ENCODE data around the gene PKHD1.

PKHD1 gene

DNA sequence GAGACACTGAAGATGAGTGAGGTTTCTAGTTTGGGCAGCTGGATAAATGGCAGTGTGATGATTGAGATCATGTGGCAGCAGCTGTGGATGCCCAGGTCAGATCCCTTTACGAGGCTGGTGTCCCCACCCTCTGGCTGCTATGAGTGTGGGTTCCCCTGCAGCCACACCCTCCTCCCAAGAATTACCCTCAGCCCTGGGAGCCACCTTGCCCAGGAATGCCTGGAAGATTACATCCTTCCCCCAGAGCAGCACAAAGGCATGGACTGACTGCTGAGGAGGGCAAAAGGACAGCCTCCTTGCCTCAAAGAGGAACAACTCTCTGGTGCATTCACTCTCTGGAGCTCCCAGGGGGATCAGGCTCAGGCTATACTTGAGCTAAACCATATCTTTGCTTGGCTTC, 15.0 kb upstream of the PKHD1 start:
- DNase-seq, result no peak

DNA sequence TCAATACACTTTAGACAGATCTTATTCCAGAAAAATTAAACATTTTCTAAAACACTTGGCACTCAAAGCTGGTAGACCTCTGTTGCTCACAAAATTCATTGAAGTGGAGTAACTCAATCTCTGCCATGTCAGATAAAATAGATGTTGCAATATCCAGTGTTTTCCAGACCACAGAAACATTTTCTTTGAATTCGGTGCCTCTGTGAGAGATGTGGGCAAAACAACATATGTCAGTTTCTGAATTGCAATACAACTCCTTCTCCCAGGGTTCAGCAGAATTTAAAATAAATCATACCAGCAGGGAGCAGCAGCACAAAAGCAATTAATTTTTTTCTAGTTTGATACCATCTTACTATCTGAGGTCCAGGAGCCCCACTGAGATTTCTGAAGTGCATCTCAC, 11.3 kb upstream of the PKHD1 start:
- DNase-seq, result peak; percentile 1 to 2

- no peak for DNase-seq
These were observed 2.4 kb upstream of the PKHD1 start for GRCh38 chr6:52089758-52090348.

DNA sequence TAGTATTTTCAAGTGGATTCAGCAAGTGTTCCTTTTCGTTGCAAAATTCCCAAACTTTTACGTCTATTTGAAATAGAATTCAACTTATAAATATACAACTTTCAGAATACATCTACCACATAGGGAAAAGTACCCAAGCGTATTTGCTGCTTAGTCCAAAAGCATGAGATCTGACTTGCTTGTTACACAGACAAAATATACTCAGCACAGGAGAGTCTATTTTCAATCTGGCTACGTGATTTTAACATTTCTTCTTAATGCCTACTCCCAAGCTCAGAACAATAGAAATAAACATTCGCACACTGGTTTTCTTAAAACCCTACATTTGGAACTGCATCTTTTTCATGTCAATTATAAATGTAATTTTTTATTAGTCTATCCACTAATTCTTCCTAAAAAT, 672 bp downstream of the PKHD1 start:
- DNase-seq, result no peak

- DNase-seq, result no peak
These were observed 6.2 kb downstream of the PKHD1 start for GRCh38 chr6:52081237-52081636.

DNA sequence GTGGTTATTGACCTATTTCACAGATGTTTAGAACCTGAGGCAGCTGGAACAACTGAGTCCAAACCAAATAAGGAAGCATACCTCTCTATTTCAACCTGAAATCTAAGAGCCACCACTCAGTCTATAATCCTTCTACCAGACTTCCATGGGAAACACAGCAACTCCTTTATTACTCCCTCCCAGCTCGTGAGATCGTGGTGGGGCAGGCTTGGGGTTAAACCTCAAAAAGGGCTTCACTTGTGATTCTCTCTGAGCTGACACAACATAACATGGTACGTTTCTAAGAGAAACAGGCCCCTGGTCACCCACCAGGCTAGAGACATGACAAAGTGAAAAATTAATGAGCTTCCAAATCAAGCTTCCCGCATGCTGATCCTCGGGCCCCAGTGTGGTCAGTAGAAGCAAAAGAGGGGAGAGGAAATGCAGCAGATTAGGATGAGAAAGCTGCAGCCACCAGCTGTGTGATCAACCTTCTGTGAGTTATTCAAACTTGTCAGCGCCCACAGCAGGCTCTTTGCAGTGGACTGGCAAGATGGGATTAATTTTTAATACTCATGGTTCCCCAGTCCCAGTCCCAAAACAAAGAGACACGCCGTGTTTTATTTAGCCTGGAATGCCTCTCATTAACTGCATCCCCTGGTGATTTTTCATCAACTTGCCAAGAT, 9.3 kb downstream of the PKHD1 start:
- no peak for DNase-seq

GRCh38 chr6:52077180-52077884, 10.1 kb downstream of the PKHD1 start:
- no peak for DNase-seq

GRCh38 chr6:52076791-52077179, 10.6 kb downstream of the PKHD1 start:
- no peak for DNase-seq

- DNase-seq, result no peak
These were observed 12.7 kb downstream of the PKHD1 start for GRCh38 chr6:52074716-52075115.

DNA sequence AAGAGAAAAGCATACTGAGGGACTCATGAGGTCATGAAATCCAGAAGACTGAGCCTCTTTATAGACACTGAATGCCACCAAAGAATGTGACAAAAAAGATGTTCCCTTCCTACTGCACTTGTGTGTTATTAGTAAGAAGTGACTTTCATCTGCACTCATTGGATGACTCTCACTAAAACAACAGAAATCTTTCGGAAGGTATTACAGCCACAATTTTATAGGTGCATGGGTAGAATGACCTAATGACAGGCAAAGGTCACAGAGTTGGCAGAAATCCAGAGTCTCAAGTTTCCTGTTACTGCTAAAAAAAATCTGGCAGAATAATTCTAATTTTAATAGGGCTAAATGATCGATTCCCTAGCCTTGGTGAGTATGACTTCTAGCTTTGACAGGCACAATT, 13.3 kb downstream of the PKHD1 start:
- no peak for DNase-seq

DNA sequence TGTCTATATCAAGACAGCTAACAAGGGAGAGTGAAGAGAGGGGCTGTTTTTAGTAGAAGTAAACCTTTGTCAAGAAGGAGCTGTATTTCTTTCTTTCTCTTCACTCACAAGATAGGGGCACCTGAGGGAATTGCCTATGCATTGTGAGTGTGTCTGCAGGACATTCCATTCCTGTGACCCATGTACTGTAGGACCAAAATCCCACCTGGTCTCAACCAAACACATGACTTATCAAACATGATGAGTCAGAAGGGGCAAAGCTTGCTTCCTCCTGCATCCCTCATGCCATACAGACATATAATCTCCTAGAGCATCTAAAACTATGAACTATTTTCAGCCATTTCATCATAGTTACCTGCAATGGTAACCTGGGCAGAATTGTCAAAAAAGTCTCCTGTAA, 21.8 kb downstream of the PKHD1 start:
- DNase-seq, result no peak

GRCh38 chr6:52063584-52064344, 23.6 kb downstream of the PKHD1 start:
- peak; percentile 16 to 36 for DNase-seq

GRCh38 chr6:52061481-52061880, 25.9 kb downstream of the PKHD1 start:
- DNase-seq, result no peak

DNA sequence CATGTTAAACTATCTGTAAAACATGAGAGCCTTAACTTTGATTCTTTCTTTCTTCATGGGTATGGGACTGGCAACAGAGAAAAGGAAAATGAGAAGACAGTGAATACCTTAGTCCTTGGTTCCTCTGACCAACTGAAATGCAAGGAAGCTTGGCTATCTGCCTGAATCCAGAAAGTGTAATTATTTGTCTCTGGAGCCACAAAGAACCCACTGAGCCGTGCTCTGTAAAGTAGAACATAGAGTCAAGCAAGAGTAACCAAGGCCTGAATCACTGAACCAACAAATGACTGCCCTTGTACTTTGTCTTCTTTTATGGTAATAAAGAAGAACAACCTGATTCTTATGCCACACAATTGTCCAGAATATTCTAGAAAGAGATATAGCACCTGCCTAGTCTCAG, 27.6 kb downstream of the PKHD1 start:
- no peak for DNase-seq

DNA sequence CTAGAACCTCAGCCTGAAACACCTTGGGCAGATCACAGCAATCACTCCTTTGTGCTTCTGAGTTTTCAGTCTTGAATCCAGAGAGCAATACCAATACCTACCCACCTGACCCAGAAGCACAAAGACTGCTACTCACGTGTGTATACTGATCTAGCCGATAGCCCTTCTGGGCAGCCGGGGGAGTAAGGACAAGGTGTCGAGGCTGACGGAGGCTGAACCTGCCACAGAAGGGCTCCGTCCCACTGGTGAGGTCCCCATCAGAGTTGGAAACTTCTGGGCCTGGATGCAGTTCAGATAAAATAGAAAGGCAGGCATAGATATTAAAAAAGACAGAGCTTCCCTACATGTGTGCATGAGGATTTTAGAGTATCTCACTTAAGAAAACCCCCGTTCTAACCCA, 32.0 kb downstream of the PKHD1 start:
- no peak for DNase-seq

- no peak for DNase-seq
These were observed 34.2 kb downstream of the PKHD1 start for GRCh38 chr6:52053038-52053695.

GRCh38 chr6:52050051-52050405, 37.4 kb downstream of the PKHD1 start:
- DNase-seq, result no peak

GRCh38 chr6:52049252-52050050, 38.0 kb downstream of the PKHD1 start:
- peak; percentile 14 to 58 for DNase-seq

DNA sequence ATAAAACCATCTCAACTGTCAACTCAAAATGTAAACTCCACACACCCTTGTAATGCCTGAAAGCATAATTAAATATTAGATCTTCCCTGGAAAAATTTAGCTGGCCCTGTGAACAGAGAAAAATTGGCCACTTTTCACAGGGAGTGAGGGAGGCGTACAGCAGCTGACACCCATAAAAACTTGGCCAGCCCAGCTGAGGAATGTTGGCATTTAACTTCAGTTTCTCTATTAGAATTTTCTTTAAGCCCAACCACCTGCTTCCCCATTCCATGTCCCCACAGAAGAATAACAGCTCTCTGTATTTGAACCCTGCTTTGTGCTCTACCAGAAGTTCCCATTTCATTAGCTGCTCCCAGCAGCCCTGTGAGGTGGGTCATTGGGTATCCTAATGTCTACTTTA, 41.0 kb downstream of the PKHD1 start:
- DNase-seq, result no peak

- DNase-seq, result no peak
These were observed 41.9 kb downstream of the PKHD1 start for GRCh38 chr6:52045481-52045880.

DNA sequence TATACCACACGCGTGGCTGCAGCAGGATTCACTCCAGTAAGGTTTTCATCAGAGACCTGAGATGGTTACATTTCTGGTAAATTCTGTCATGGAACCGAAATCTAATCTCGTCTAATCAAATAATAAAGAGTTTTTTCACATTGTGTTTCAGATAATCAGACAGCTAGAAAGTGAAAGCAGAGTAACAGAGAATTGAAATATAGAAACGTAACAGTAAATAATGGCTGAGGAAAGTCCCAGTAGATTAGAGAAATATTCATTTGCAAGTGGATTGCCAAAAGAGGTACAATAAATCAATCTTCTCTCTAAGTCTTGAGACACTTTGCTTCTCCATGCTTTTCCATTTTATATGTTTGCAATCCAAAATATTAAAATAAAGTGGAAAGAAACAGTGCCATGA, 42.4 kb downstream of the PKHD1 start:
- DNase-seq, result no peak

DNA sequence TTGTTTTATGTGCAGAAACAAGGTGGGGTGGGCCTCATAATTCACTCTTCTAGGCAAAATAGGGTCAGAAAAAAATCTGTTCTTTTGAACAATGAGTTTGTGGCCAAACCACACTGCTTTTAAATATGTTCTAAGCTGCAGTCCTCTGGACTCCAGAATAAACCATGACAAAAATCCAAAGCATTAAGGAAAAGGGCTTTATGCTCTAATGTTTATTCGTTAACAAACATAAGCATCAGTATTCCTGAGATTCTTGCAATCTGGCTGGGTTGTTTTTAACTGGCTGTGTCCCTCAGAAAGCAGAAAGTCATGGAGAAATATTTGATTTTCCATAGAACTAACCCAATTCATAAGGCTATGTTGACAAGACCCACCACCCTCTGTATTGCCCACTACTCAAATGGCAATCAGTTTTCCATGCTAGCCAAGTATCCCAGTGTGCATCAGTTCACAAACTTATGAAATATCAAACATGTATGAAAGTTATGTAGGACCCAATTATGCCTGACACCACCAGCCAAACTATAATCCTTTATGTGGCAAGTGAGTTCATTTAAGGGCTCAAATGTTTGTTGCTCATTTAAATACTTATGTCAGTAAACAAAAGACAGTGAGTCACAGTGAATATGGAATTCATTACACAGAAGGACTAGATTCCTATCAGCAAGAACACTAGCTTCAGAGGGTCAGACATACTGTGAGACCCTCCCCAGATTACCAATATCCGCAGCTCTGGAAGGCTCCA, 45.1 kb downstream of the PKHD1 start:
- no peak for DNase-seq

All from inflammatory macrophage treated with lipopolysaccharide for 1 hour (primary cell).